Activated naive CD4-positive, alpha-beta T cell (primary cell): ENCODE data around the gene ABCC8.

Experiments
- DNase-seq, 4 experiments: peaks; one replicate each; lab custom pipeline; 2025; lab: John Stamatoyannopoulos, UW

The ABCC8 gene

DNA sequence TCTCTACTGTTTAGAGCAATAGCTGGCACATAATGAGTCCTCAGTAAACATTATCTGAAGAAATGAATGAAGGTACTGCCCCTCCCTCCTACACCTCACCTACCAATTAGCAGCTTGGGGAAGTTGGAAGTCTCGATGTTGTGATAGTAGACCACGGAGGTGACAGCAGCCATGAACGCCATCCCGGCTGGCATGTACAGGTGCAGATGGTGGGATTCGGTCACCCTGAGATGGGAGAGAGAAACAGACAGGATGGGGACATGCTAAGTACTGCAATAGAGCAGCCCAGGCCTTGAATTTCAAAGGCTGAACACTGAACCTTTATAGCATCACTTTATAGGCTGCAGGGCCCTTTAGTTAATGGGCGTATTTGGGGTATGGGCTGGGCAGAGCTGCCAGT lies 6.6 kb downstream of the ABCC8 start:
- DNase-seq = no peak

DNA sequence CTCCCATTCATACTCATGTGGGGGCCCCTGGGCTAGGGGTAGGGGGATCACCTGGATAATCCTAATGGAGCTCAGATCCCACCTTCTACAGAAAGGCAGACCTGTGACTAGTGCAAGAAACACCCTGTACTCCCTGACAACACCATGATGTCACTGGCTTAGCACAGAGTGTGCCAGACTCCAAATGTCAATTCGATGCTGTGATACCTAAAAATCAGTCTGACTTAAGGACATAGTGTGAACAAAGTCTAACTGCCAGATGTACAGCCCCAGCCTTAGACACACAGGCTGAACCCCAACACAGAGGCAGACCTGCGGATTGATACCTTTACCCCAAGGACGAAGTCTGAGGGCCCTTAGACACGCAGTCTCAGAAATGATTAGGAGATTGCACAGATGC lies 8.5 kb downstream of the ABCC8 start:
- DNase-seq = no peak

DNA sequence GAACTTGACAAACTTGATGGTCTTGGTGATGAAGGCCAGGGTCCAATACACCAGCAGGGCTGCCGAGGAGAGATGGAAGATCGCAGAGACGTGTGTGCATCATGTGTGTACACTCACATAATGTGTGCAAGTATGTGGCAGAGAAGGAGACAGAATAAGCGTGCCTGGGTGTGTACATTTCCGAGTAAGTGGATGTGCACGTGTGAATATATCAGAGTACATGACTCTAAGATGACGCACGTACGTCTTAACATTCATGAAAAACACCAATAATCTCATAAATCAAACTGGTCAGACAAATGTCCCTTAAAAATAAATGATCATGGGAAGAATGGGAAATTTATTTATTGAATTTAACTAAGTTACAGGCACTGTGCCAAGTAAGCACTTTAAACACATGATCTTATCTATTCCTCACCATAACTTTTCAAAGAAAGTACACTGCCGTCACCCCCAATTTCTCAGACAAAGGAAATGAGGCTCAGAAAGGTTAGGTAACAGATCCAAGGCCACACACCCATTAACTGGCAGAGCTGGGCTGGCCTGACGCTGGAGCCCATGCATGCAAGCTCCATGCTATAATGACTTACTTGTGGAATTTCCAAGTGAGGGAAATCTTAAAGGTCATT lies 13.0 kb downstream of the ABCC8 start:
- DNase-seq = no peak

DNA sequence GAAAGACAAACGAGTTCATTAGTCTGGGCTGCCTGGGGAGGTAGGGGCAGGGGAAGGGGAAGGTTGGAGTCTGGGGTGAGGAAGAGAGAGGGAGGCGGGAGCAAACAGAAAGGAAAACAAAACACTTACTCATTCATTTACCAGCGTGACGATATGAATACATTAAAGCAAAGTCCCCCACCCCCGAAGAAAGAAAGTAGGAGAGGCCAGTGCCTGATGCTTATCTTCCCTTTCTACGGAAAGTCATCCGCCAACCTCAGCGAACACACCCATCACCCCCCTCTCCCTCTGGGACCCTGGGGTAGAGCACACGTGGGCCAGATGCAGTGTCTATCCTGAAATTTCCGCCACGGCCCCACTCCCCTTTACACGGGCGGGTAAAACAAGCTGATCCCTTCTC lies 13.7 kb downstream of the ABCC8 start:
- no peak for DNase-seq

DNA sequence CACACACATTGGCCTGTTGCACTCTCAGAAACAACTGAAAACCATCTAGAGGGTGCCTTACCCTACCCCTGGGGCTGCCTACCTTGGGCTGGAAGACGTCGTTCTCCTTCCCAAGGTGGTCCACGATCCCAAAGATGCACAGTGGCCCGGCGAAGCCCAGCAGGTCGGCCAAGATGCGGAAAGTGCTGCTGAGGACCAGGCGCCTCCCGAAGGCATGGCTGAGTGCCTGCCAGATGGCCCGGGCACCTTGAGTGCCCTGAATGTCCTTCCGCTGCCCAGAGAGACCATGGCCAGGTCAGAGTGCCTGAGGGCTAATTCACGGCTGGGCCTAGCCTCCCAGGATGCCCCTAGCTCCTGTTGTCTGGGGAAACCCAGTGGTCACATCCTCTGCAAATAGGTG lies 16.2 kb downstream of the ABCC8 start:
- DNase-seq = no peak

DNA sequence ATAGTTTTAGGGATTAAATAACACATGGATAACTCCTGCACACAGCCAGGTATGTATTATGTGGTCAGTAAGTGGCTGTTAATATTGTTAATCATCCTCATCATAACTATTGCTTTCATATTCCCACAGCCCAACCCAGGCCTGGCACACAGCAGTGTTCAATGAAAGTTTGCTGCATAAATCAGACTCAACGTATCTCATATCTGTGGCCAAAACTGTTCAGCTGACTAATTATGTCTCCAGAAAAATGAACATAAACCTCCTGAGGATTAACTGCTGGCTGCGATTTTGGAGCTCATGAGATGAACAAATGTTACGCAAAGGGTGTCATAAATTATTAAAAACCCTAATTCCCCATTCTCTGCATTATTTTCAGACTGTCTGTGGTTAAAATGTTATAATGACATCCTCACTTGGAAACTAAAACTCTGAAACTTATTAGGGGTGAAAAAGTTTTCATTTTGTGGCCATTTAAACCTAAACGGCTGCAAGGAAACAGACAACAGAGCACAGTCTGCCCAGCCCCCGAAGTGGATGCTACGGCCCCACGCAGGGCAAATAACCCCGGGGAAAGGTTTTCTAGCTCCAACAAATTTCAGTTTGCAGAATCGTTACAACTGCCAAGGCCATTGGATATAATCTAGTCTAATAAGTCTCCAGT lies 17.3 kb downstream of the ABCC8 start:
- no peak for DNase-seq

DNA sequence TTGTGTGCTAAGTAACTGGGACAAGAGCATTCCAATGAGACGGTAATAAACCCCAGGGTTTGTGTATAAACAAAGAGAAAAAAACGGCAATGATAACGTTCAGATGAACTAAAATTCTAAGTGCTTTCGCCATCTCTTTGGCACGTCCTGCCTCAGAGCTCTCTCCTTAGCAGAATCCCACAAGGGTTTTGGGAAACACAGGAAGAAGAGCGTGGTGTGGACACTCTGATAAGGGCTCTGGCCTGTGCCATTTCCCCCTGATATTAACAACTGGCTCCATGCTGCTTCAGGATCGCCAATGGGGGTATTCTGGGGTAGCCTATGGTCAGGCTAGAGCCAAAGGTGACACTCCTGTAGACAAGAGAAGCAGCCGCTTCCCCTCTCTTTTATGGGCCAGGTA lies 18.4 kb downstream of the ABCC8 start:
- DNase-seq = no peak

DNA sequence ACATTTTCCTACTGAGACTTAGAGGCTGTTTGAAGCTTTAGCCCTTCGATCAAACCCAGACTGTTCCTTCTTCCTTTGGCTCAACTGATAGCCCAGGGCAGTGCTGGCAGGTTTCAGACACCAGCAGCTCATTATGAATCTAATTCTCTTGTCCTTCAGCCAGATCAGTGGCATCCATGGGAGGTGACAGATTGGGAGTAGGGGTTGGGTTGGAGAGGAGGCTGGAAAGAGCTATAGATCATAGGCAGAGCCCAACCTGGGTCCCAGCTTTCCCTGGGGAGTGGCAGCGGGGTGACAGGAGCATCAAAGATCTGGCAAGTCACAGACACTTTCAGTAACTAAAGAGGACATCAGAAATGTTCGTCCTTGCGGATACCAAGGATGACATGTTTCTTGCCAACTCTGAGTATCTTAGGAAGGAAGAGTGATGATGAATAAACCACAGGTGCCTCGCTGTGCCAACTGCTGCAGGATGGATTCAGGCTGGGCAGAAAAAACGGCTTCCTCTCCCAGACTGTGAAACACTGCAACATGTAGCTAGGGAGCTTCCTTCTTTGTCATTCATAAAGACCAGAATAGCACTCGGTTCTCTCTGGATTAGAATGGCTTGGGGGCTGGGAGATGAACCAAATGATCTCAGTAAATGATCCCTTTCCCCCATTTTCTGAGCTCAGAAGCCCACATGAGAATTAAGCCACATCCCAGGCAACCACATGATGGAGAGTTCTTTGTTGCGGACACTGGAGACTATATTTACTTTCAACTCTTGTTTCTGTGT lies 19.1 kb downstream of the ABCC8 start:
- no peak for DNase-seq

DNA sequence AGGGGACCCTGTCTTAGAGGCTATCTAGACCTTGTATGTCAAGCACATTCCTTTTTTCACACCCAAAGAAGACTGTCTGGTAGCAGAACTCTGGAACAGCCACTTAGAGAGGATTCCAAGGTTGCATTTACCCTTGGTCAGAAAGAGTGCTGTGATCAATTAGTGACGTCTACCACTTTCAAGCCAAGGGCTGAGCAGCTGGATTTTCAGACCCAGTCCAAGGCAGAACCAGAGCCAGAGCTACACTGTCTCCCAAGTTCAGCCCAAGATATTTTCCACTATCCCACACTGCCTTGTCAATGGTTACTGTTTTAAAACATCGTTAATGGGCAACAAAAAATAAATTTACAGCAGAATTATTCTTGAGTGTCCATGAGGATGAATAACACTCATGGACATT lies 24.0 kb downstream of the ABCC8 start:
- no peak for DNase-seq

DNA sequence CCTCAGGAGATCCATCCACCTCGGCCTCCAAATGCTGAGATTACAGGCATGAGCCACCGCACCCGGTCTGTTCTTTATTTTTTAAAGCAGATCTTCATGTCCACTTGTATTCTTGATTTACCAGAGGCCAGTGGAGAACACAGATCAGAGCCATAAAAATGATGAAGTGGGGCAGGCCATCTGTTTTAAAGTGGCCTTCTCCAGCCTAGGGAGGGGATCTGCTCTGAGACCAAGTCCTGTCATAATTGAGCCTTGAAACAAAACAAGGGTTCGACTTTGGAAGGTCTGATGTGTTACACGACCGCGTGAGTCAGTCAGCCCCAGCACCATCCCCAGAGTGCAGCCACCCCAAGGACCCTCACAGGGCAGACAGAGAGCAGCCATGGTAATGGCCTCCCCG lies 27.5 kb downstream of the ABCC8 start:
- no peak for DNase-seq

DNA sequence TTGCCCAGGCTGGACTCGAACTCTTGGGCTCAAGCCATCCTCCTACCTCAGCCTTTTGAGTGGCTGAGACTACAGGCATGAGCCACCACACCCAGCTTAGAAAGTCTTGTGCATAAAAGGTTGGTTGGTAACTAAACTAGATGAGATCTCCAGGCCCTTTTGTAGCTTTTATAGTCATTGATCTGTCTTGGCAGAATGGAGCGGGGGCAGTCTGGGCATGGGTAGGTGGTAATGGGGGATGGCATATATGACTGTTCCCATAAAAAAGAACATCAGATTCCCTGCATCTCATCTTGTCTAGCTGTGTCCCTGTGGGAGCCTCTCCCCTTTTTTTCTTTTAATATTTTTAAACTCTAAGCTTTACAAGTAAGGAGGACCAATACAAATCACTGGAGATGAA lies 30.2 kb downstream of the ABCC8 start:
- DNase-seq = no peak

DNA sequence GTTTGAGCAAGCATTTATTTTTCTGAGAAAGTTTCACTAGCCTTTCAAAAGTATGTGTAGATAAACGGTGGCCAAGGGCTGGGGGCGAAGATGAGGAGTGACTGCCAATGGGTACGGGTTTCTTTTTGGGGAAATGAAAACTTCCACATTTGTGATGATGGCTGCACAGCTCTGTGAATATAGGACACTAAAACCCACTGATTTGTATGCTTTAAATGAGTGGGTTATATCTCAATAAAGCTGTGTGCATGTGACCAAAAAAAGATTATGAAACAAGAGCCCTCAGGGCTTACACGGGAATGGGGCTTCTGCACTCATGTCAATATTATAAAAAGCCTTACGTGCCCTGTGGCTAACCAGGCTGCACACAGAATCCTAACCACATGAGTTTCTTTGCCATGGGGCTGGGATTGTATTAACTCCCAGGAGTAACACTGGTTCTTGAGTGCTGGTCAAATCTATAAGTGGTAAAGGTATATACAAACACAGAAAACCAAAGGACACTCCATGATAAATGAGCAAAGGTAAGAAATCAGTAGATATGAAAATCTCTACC lies 31.3 kb downstream of the ABCC8 start:
- no peak for DNase-seq

DNA sequence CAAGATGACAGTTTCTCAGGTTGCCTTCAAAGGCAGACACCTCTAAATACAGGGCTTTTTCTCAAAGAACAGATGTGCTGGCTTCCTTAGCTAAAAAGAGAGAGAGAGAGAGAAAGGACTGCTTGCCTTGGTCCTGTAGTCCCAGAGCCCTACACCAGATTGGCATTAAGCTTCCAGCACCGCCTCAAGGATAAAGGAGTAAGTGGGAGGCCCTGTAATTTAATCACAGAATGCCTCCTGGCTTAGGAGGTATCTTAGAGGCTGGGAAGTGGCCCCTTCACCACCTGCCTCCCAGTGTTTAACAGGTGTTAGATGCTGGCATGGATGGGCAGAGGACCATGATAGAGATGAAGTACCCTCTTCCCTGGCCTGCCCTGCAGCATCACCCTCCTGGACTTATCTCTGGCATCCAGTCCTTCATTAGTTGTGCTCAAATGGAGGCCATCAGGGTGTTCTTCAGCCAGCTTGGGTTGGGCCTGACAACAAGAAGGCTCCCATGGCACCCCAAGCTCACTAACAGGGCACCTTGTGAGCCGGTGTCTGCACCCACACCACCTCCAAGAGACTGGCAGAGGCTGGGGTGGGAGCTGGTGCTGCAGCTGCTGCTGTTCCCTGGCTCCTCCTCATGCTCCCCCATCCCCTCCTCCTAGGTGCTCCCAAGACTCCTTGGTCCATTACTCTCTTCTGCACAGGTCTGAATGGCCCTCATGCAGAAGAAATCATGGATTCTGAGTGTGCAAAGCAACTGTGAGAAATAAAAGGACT lies 32.5 kb downstream of the ABCC8 start:
- no peak for DNase-seq

DNA sequence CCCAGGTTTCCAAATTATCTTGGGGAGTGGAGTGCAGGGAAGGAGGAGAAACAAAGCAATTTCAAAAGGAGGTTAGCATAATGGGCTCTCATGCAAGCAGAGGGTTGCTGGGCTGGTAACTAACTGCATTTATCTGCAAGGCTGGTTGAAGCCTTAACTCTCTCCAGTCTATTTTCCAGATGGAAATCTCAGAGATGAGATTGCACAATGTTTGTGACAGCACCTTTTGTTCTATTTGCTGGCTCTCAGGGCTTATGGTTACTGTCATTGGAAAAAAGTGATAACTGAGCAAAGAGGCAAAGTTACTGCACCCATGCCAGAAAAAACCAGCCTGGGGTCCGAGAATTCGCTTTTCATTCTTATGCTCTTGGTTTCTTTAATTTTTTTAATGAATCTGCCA lies 33.2 kb downstream of the ABCC8 start:
- no peak for DNase-seq

DNA sequence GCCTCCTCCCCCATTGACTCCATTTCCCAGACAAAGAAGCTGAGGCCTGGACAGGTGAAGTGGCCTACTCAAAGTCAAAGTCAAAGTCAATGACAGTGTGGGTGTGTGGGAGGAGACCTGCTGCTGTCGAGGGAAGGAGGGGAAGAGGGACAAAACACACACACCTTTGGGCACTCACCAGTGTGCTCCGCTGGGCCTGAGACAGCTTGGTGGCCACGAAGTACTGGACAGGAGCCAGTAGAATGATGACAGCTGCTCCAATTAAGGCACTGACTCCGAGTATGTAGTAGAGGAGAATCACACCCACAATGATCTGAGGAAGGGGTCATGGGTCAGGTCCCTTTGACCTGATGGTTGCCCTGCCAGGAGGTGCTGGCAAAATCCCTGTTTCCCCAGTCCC lies 33.6 kb downstream of the ABCC8 start:
- DNase-seq = no peak

DNA sequence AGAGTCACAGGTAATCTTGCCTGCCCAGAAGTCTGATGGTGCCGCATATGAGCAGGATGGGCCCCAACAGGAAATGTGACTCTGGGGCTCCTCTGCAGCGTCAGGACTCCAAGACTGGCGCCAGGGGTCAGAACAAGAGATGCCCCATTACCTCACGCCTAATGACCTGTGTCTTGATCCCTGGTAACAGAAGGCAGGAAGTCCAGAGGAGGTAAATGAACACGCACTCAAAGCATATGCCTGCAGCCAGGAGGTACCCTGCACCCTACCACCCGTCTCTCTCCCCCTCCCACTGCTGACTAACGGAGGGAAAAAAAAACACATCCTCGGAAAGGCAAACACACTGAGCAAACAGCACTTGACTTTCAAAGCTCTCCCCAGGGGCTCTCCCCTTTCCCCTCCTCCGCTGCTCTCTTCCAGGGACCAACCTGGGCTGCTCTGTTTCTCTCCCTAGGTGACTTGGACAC lies 37.3 kb downstream of the ABCC8 start:
- DNase-seq = no peak

DNA sequence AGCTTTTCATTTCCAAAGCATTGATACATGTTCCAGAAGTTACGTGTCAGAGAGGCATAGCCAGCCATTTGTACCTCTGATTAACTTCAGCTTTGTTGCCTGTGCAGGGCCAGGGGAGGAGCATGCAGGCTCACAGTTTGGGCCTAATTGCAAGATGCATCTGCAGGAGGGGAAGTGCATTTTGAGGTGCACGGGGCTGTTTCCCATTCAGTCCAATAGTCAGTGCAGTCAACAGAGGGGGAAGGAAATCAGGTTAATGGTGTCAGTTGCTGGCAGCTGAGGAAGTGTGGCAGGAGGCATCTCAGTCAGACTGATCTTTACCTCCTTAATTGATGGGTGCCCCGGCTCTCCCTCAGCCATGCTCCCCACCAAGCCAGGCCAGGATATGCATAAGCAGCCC lies 39.3 kb downstream of the ABCC8 start:
- DNase-seq = no peak

DNA sequence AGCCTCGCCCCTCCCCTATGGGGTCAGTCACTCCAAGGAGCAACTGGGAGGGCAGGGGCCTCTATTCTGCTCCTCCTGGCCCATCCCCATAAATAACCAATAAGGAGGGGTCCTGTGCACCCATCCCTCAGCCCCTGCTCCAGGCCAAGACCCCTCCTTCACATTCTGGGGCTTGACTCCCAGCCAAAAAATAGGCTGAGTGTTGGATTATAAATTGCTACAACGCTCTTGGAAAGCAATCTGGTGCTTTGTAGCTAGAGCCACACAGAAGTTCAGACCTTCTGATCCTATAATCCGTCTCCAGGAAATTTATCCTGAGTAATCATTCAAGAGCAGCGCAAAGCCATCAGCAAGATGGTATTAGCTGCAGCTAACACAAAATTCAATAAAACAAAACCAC lies 42.5 kb downstream of the ABCC8 start:
- no peak for DNase-seq

DNA sequence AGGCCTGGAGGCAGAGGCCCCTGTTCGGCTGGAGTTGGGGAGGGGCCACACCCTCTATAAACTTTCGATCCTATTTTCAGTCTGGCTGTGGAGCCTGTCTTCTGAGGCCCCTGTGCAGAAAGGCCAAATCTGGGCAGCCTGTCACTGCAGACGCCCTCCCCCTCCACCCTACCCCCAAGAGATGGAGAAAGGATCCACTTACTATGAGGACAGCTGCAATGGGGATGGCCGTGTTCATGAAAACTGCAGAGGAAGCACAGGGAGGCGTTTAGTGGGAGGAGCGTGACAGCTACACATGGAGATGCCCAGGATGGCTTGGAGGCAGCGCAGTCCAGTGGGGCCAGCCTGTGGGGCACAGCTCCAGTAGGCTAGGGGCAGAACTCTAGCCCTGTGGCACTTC lies 44.6 kb downstream of the ABCC8 start:
- DNase-seq = no peak

DNA sequence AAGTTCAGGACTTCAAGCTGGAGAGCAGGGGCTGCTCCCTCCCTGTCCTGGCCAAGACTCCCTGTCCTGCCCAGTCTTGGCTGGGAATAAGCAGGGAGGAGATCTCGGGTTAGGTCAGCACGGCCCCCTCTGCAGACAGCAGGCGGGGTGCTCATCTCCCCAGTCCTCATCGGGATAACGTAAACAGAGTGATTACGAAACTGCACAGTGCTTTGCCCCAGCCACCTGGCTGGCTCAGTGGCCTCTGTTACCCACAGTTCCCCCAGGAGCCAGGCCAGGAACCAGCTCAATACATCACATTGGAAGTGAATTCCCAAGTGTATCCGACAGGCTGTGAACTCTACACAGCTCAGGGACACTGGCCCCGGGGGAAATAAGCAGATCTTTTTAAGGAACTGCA lies 45.5 kb downstream of the ABCC8 start:
- DNase-seq = no peak

DNA sequence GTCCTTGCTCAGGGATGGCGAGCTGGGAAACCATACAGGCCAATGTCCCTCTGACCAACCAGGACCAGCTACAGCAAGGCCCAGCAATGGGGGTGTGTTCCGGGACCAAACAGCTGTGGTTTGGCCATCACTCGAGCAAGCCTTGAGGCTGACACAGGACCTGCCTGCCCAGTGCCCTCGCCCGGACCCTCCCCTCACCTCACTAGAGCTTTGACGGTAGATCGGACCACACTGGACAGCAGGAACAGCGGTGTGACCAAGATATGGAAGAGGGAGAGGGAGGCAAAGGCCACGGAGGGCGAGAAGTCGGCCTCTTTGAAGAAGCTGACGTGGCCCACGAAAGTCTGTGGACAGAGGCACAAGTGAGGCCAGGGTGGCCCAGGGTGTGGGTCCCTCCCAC lies 46.0 kb downstream of the ABCC8 start:
- DNase-seq = no peak

DNA sequence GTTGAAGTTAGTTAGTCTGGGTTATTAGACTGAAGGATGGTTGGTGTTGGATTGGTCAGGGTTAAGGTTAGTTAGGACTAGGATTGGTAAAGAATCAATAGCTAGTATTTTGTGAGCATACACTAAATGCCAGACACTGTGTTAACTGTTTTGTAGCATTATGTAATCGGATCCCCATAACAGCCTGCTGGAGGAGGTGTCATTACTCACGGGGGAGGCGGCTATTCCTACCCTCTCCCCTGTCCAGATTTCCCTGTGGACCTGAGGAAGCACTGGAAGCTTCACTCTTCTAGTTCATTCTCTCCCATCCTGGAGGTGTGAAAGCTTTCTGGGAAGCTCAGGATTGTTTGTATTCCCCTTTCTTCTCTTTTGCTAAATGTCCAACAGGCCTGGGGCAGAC lies 47.7 kb downstream of the ABCC8 start:
- no peak for DNase-seq
